Measurements from ENCODE around the gene CENPA. TPM values are rescaled to one million over a fixed set of nuclear protein-coding genes. Genes with fewer than 3 reads are reported as not detected.

The CENPA gene
- total and polyA plus RNA-seq, 10 donors: 0.80 to 7.3 (median 4.0) TPM; not detected in 1

- peaks cover 28 to 73% (median 62%) of the 10 kb centered on the region in 6 donors for H3K4me1 ChIP-seq
- no peak for TF ChIP-seq CTCF (IDR thresholded peaks at IDR 0.05 in 8 of 11, conservative IDR thresholded peaks at IDR 0.05 in 3 of 11)
- TF ChIP-seq POLR2A (IDR thresholded peaks at IDR 0.05): no peak
- no peak for TF ChIP-seq POLR2AphosphoS5 (IDR thresholded peaks at IDR 0.05)
- H3K27ac ChIP-seq: peak overlapping the region in 6 of 8 donors; percentile 32 to 95 (median 92)
- H3K27me3 ChIP-seq (replicated peaks in 1 of 7): no peaks in the 10 kb centered on the region
- DNase-seq: no peak
- 85 to 95% (median 91%) methylated on average over 9 to 10 of the region's 10 CpGs for WGBS, 5 donors
- intact Hi-C loops (cut with DNase I; ENCODE audit: low total_unique reads): no loop called here
- H3K9me3 ChIP-seq: no peaks in the 10 kb centered on the region
- H3K36me3 ChIP-seq: peaks cover 0 to 23% (median 0%) of the 10 kb centered on the region in 6 donors
- H3K4me3 ChIP-seq: peak overlapping the region in 6 of 8 donors; percentile 70 to 93 (median 88)
These were observed 20.2 kb upstream of the CENPA start for GRCh38 chr2:26765475-26766200.

GRCh38 chr2:26767129-26767528, 18.7 kb upstream of the CENPA start:
- H3K4me1 ChIP-seq: peaks cover 43 to 88% (median 77%) of the 10 kb centered on the region in 6 donors
- no peak overlapping the region for H3K4me3 ChIP-seq
- H3K27ac ChIP-seq: peak overlapping the region in 4 of 8 donors; percentile 13 to 93 (median 92)
- no peak for DNase-seq
- no peaks in the 10 kb centered on the region for H3K9me3 ChIP-seq
- no peaks in the 10 kb centered on the region for H3K27me3 ChIP-seq (replicated peaks in 1 of 7)
- TF ChIP-seq POLR2A (IDR thresholded peaks at IDR 0.05) (no peak), POLR2AphosphoS5 (IDR thresholded peaks at IDR 0.05) (no peak), CTCF (IDR thresholded peaks at IDR 0.05 in 8 of 11, conservative IDR thresholded peaks at IDR 0.05 in 3 of 11) (no peak)
- intact Hi-C loops (cut with DNase I; ENCODE audit: low total_unique reads): no loop called here
- H3K36me3 ChIP-seq: peaks cover 0 to 23% (median 0%) of the 10 kb centered on the region in 6 donors
- WGBS, 5 donors: 60 to 72% (median 70%) methylated on average over 4 to 5 of the region's 5 CpGs

- Histone ChIP-seq H3K4me3 (no peak overlapping the region), H3K27me3 (replicated peaks in 1 of 7) (no peaks in the 10 kb centered on the region), H3K27ac (peak overlapping the region in 4 of 8 donors; percentile 3 to 93 (median 92)), H3K36me3 (peaks cover 0 to 23% (median 0%) of the 10 kb centered on the region in 6 donors), H3K9me3 (no peaks in the 10 kb centered on the region), H3K4me1 (peaks cover 51 to 97% (median 85%) of the 10 kb centered on the region in 6 donors)
- intact Hi-C loops (cut with DNase I; ENCODE audit: low total_unique reads): no loop called here
- no peak for TF ChIP-seq POLR2AphosphoS5 (IDR thresholded peaks at IDR 0.05)
- no peak for TF ChIP-seq CTCF (IDR thresholded peaks at IDR 0.05 in 8 of 11, conservative IDR thresholded peaks at IDR 0.05 in 3 of 11)
- TF ChIP-seq POLR2A (IDR thresholded peaks at IDR 0.05): no peak
- DNase-seq: no peak
- 95 to 99% (median 97%) methylated on average over 5 of the region's 5 CpGs for WGBS, 5 donors
These were observed 17.9 kb upstream of the CENPA start for GRCh38 chr2:26767894-26768487.

GRCh38 chr2:26768759-26769088, 17.1 kb upstream of the CENPA start:
- intact Hi-C loops (cut with DNase I; ENCODE audit: low total_unique reads): no loop called here
- Histone ChIP-seq H3K27me3 (replicated peaks in 1 of 7) (no peaks in the 10 kb centered on the region), H3K36me3 (peaks cover 0 to 25% (median 0%) of the 10 kb centered on the region in 6 donors), H3K4me3 (no peak overlapping the region), H3K27ac (peak overlapping the region in 7 of 8 donors; percentile 38 to 92 (median 83)), H3K9me3 (no peaks in the 10 kb centered on the region), H3K4me1 (peaks cover 50 to 97% (median 86%) of the 10 kb centered on the region in 6 donors)
- TF ChIP-seq CTCF (IDR thresholded peaks at IDR 0.05 in 8 of 11, conservative IDR thresholded peaks at IDR 0.05 in 3 of 11): no peak
- no peak for DNase-seq
- 94 to 97% (median 96%) methylated on average over 3 of the region's 3 CpGs for WGBS, 5 donors
